HepG2 (cell line): ENCODE measurements around the gene C10orf90. TPM values are rescaled to one million over a fixed set of nuclear protein-coding genes. Genes with fewer than 3 reads are reported as not detected.

ENCODE experiments used
- ATAC-seq: fragments of 200-7000 bp; cut with Tn5 transposase; 3 replicates; pipeline ENCODE4 v1.9.1; 2020; ENCODE audit warnings: mild to moderate bottlenecking, moderate library complexity
- BruUV-seq: library from RNA; stranded (reverse); fragments of 400-500 nt; replicated peaks from 2 replicates; lab custom pipeline; 2021; lab: Mats Ljungman, UMichigan
- CTCF ChIA-PET: fragments of 300-600 bp; formaldehyde crosslinking; extraction: SDS; loops from one replicate; lab custom pipeline; 2021; ENCODE audit warnings: low total read pairs, inconsistent platforms, low intra/inter-chr PET ratio; lab: Yijun Ruan, JAX
- POLR2A ChIA-PET: fragments of 350-600 bp; sonication (Branson Sonifier 250); formaldehyde crosslinking; loops from one replicate; lab custom pipeline; 2020; ENCODE audit warnings: antibody characterized with exemption, inconsistent platforms; lab: Yijun Ruan, JAX
- DNase-seq: peaks from one replicate; pipeline ENCODE4 v3.0.0-alpha.2; 2015; ENCODE audit warnings: low spot score
- FAIRE-seq: peaks from 3 replicates; lab custom pipeline; 2011; peaks lifted over from hg19 to GRCh38; lab: Jason Lieb, UNC
- H2AFZ ChIP-seq: one replicate; pipeline ENCODE4 v1.6.1; 2011; ENCODE audit warnings: low read length, inconsistent platforms
- H3K27ac ChIP-seq: fragments of 300-600 bp; 3 replicates; pipeline ENCODE4 v1.8.0; 2011; ENCODE audit warnings: mixed run types, mild to moderate bottlenecking, mixed read lengths, low read length, inconsistent platforms; ENCODE audit not compliant: insufficient read depth; ENCODE audit errors: extremely low read length
- H3K27me3 ChIP-seq, 2 experiments: fragments of 200-600 bp in 1 of 2; 2 replicates in 1 of 2; 3 replicates in 1 of 2; pipeline versions ENCODE4 v1.6.0 to v1.8.0; 2011; ENCODE audit warnings: low read length in 2 of 2, mild to moderate bottlenecking in 2 of 2, moderate library complexity in 2 of 2, inconsistent platforms in 1 of 2; ENCODE audit not compliant: insufficient read depth in 2 of 2, control insufficient read depth in 1 of 2
- H3K36me3 ChIP-seq, 2 experiments: fragments of 200-600 bp in 1 of 2; replicated peaks in 1 of 2; 2 replicates in 1 of 2; 3 replicates in 1 of 2; pipeline versions ENCODE4 v1.5.1 to v1.8.0; 2011; ENCODE audit warnings: low read length in 2 of 2, inconsistent platforms in 1 of 2; ENCODE audit not compliant: insufficient read depth in 2 of 2, control insufficient read depth in 1 of 2
- H3K4me1 ChIP-seq: 2 replicates; pipeline ENCODE4 v1.5.1; 2012; ENCODE audit warnings: low read length, inconsistent platforms; ENCODE audit not compliant: insufficient read depth
- H3K4me2 ChIP-seq: 2 replicates; pipeline ENCODE4 v1.6.0; 2011; ENCODE audit warnings: low read depth, low read length, inconsistent platforms
- H3K4me3 ChIP-seq, 3 experiments: fragments of 200-600 bp in 1 of 3; sonication (generic), shearing (Covaris generic) in 1 of 3; replicated peaks in 1 of 3; 2 replicates each; pipeline ENCODE4 v1.5.1; 2011 to 2016; ENCODE audit warnings: low read length in 3 of 3, inconsistent platforms in 2 of 3, low read depth in 2 of 3, mild to moderate bottlenecking in 2 of 3, control low read depth in 1 of 3, mixed read lengths in 1 of 3; ENCODE audit not compliant: insufficient read depth in 1 of 3
- H3K79me2 ChIP-seq: one replicate; pipeline ENCODE4 v1.6.1; 2011; ENCODE audit warnings: low read length, inconsistent platforms; ENCODE audit not compliant: insufficient read depth
- H3K9ac ChIP-seq: 2 replicates; pipeline ENCODE4 v1.6.0; 2011; ENCODE audit warnings: mild to moderate bottlenecking, low read depth, low read length, inconsistent platforms; ENCODE audit not compliant: insufficient read depth
- H3K9me3 ChIP-seq: 2 replicates; pipeline ENCODE4 v1.5.1; 2012; ENCODE audit warnings: mild to moderate bottlenecking, low read length
- H4K20me1 ChIP-seq: 2 replicates; pipeline ENCODE4 v1.6.0; 2011; ENCODE audit warnings: inconsistent platforms, mild to moderate bottlenecking, low read length, moderate library complexity; ENCODE audit not compliant: insufficient read depth
- ATF7-NPFF ChIP-seq: sonication (generic); formaldehyde crosslinking; IDR thresholded peaks from 2 replicates; pipeline ENCODE4 v1.8.1; 2023; ENCODE audit warnings: mild to moderate bottlenecking, low read depth, missing genetic modification reagents, moderate library complexity
- HNRNPK ChIP-seq: fragments of 200-400 bp; formaldehyde crosslinking; IDR thresholded peaks from 2 replicates; pipeline ENCODE4 v1.6.1; 2018; ENCODE audit warnings: low read length, low read depth, moderate library complexity, mild to moderate bottlenecking; ENCODE audit not compliant: poor library complexity, severe bottlenecking
- MTERF4 ChIP-seq: sonication (generic); formaldehyde crosslinking; IDR thresholded peaks from 2 replicates; pipeline ENCODE4 v1.8.0; 2023; ENCODE audit warnings: mild to moderate bottlenecking, missing genetic modification reagents
- PAWR ChIP-seq: sonication (generic); formaldehyde crosslinking; IDR thresholded peaks from 2 replicates; pipeline ENCODE4 v1.4.0; 2020; ENCODE audit warnings: missing genetic modification reagents, mild to moderate bottlenecking, borderline replicate concordance
- TFDP2 ChIP-seq: sonication (generic); formaldehyde crosslinking; IDR thresholded peaks from 2 replicates; pipeline ENCODE4 v1.4.0; 2020; ENCODE audit warnings: missing genetic modification reagents
- WGBS: methylation state at CpG from one replicate; pipeline ENCODE4 v1.1.6; 2017; ENCODE audit warnings: low lambda C conversion rate; 5-methylcytosine and 5-hydroxymethylcytosine counted together
- in situ Hi-C: cut with HindIII; loops from 2 replicates; pipeline ENCODE4 v1.10.0; 2017; ENCODE audit warnings: low pct_unique_long_range_greater_than_20kb; ENCODE audit not compliant: extremely low pct_ligation_motif_present
- intact Hi-C: fragments of 100-400 bp; cut with micrococcal nuclease; formaldehyde crosslinking; loops from one replicate; pipeline ENCODE4 v1.10.0; 2022; ENCODE audit not compliant: unreplicated experiment
- polyA plus RNA-seq, 8 experiments: library from polyadenylated mRNA; depleted of rRNA in 3 of 8; stranded (reverse) in 7 of 8; unstranded in 1 of 8; fragments of >200 nt; fragmentation: Illumina TruSeq in 4 of 8; extraction: Trizol in 4 of 8; gene quantifications; 2 replicates each; pipeline versions ENCODE4 v1.2.1 to v1.2.3, GENCODE V29; 2011 to 2016; ENCODE audit warnings: low read depth in 4 of 8, missing spikeins in 1 of 8, mixed read lengths in 1 of 8; ENCODE audit not compliant: insufficient read depth in 1 of 8
- total RNA-seq, 5 experiments: library from RNA; depleted of rRNA; stranded (reverse); fragments of >200 nt; fragmentation: Illumina TruSeq; extraction: Trizol; gene quantifications; 2 replicates each; pipeline ENCODE4 v1.2.3, GENCODE V29; 2016; ENCODE audit warnings: low read depth in 1 of 5
- TF ChIP-seq, protein P1 (sequence below): sonication (generic); formaldehyde crosslinking; IDR thresholded peaks from 2 replicates; pipeline ENCODE4 v1.4.0; 2020; ENCODE audit warnings: missing genetic modification reagents
- TF ChIP-seq, protein P2 (sequence below): sonication (generic); formaldehyde crosslinking; conservative IDR thresholded peaks from 2 replicates; pipeline ENCODE4 v1.4.0; 2020; ENCODE audit warnings: missing genetic modification reagents

C10orf90 gene
- total and polyA plus RNA-seq, 2 of the 13 experiments (the other 11 are each of a cell fraction or from before 2014, with no cell fraction given): not detected

GRCh38 chr10:126670895-126671261, 385 bp upstream of the C10orf90 start:
- H3K4me1 ChIP-seq: no peaks in the 10 kb centered on the region
- WGBS: 6% methylated on average over 7 of the region's 7 CpGs
- H3K79me2 ChIP-seq: no peaks in the 10 kb centered on the region
- H3K27ac ChIP-seq: no peak overlapping the region
- no peaks in the 10 kb centered on the region for H4K20me1 ChIP-seq
- DNase-seq: no peak
- no peak overlapping the region for H3K9ac ChIP-seq
- no peak for FAIRE-seq
- intact Hi-C loops: no loop called here
- no peaks in the 10 kb centered on the region for H3K36me3 ChIP-seq
- no peak for ATAC-seq
- H3K9me3 ChIP-seq: no peaks in the 10 kb centered on the region; the same call in 1 of the 2 replicates
- H3K4me2 ChIP-seq: no peak overlapping the region
- H2AFZ ChIP-seq: no peak overlapping the region
- POLR2A ChIA-PET: no interaction called here
- CTCF ChIA-PET: no interaction called here
- no TSS peak for BruUV-seq
- H3K4me3 ChIP-seq: no peak overlapping the region
- peaks cover 2 to 15% of the 10 kb centered on the region in 2 experiments; a peak in 3 of 5 replicates for H3K27me3 ChIP-seq
- in situ Hi-C loops: no loop called here
- TF ChIP-seq TFDP2 (CRISPR knock-in tag) (no peak), PAWR (CRISPR knock-in tag) (no peak), ATF7-NPFF (CRISPR knock-in tag) (no peak), HNRNPK (no peak), MTERF4 (CRISPR knock-in tag) (no peak)
- TF ChIP-seq, protein P1, sequence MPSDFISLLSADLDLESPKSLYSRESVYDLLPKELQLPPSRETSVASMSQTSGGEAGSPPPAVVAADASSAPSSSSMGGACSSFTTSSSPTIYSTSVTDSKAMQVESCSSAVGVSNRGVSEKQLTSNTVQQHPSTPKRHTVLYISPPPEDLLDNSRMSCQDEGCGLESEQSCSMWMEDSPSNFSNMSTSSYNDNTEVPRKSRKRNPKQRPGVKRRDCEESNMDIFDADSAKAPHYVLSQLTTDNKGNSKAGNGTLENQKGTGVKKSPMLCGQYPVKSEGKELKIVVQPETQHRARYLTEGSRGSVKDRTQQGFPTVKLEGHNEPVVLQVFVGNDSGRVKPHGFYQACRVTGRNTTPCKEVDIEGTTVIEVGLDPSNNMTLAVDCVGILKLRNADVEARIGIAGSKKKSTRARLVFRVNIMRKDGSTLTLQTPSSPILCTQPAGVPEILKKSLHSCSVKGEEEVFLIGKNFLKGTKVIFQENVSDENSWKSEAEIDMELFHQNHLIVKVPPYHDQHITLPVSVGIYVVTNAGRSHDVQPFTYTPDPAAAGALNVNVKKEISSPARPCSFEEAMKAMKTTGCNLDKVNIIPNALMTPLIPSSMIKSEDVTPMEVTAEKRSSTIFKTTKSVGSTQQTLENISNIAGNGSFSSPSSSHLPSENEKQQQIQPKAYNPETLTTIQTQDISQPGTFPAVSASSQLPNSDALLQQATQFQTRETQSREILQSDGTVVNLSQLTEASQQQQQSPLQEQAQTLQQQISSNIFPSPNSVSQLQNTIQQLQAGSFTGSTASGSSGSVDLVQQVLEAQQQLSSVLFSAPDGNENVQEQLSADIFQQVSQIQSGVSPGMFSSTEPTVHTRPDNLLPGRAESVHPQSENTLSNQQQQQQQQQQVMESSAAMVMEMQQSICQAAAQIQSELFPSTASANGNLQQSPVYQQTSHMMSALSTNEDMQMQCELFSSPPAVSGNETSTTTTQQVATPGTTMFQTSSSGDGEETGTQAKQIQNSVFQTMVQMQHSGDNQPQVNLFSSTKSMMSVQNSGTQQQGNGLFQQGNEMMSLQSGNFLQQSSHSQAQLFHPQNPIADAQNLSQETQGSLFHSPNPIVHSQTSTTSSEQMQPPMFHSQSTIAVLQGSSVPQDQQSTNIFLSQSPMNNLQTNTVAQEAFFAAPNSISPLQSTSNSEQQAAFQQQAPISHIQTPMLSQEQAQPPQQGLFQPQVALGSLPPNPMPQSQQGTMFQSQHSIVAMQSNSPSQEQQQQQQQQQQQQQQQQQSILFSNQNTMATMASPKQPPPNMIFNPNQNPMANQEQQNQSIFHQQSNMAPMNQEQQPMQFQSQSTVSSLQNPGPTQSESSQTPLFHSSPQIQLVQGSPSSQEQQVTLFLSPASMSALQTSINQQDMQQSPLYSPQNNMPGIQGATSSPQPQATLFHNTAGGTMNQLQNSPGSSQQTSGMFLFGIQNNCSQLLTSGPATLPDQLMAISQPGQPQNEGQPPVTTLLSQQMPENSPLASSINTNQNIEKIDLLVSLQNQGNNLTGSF (CRISPR knock-in tag): no peak
- TF ChIP-seq, protein P2, sequence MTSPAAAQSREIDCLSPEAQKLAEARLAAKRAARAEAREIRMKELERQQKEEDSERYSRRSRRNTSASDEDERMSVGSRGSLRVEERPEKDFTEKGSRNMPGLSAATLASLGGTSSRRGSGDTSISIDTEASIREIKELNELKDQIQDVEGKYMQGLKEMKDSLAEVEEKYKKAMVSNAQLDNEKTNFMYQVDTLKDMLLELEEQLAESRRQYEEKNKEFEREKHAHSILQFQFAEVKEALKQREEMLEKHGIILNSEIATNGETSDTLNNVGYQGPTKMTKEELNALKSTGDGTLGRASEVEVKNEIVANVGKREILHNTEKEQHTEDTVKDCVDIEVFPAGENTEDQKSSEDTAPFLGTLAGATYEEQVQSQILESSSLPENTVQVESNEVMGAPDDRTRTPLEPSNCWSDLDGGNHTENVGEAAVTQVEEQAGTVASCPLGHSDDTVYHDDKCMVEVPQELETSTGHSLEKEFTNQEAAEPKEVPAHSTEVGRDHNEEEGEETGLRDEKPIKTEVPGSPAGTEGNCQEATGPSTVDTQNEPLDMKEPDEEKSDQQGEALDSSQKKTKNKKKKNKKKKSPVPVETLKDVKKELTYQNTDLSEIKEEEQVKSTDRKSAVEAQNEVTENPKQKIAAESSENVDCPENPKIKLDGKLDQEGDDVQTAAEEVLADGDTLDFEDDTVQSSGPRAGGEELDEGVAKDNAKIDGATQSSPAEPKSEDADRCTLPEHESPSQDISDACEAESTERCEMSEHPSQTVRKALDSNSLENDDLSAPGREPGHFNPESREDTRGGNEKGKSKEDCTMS (CRISPR knock-in tag): no peak
